ENCODE measurements around the gene AUTS2.

Gene AUTS2

GRCh38 chr7:69811476-69812308, 213.4 kb downstream of the AUTS2 start:
- H3K4me1 ChIP-seq (ENCODE audit: control insufficient read depth, insufficient read depth, low read length) = peaks cover 8% of the 10 kb centered on the region; the same call in 1 of the 2 replicates
- no peak overlapping the region for H3K4me3 ChIP-seq (ENCODE audit: low read depth, low read length)
- no peaks in the 10 kb centered on the region for H3K9me3 ChIP-seq (ENCODE audit: control insufficient read depth, insufficient read depth, low read depth, low read length)
- H3K27ac ChIP-seq (ENCODE audit: low read depth, low read length) = no peak overlapping the region
- H3K9ac ChIP-seq (ENCODE audit: low read length) = no peak overlapping the region
- H3K27me3 ChIP-seq (ENCODE audit: control insufficient read depth, insufficient read depth, low read length) = no peaks in the 10 kb centered on the region
- H3K36me3 ChIP-seq (ENCODE audit: control insufficient read depth, insufficient read depth, low read length) = no peaks in the 10 kb centered on the region

GRCh38 chr7:69812756-69813155, 214.5 kb downstream of the AUTS2 start:
- no peak overlapping the region for H3K4me3 ChIP-seq (ENCODE audit: low read depth, low read length)
- H3K4me1 ChIP-seq (ENCODE audit: control insufficient read depth, insufficient read depth, low read length) = peaks cover 19% of the 10 kb centered on the region
- H3K36me3 ChIP-seq (ENCODE audit: control insufficient read depth, insufficient read depth, low read length) = no peaks in the 10 kb centered on the region
- H3K9ac ChIP-seq (ENCODE audit: low read length) = no peak overlapping the region
- no peaks in the 10 kb centered on the region for H3K27me3 ChIP-seq (ENCODE audit: control insufficient read depth, insufficient read depth, low read length)
- H3K27ac ChIP-seq (ENCODE audit: low read depth, low read length) = no peak overlapping the region
- no peaks in the 10 kb centered on the region for H3K9me3 ChIP-seq (ENCODE audit: control insufficient read depth, insufficient read depth, low read depth, low read length)

- Histone ChIP-seq H3K9ac (ENCODE audit: low read length) (no peak overlapping the region), H3K27ac (ENCODE audit: low read depth, low read length) (no peak overlapping the region), H3K4me3 (ENCODE audit: low read depth, low read length) (no peak overlapping the region), H3K27me3 (ENCODE audit: control insufficient read depth, insufficient read depth, low read length) (no peaks in the 10 kb centered on the region), H3K9me3 (ENCODE audit: control insufficient read depth, insufficient read depth, low read depth, low read length) (no peaks in the 10 kb centered on the region), H3K4me1 (ENCODE audit: control insufficient read depth, insufficient read depth, low read length) (peaks cover 25% of the 10 kb centered on the region), H3K36me3 (ENCODE audit: control insufficient read depth, insufficient read depth, low read length) (no peaks in the 10 kb centered on the region)
Observed at GRCh38 chr7:69813637-69814240, 215.5 kb downstream of the AUTS2 start.

GRCh38 chr7:69814421-69814962, 216.2 kb downstream of the AUTS2 start:
- Histone ChIP-seq H3K9ac (ENCODE audit: low read length) (no peak overlapping the region), H3K27ac (ENCODE audit: low read depth, low read length) (no peak overlapping the region), H3K27me3 (ENCODE audit: control insufficient read depth, insufficient read depth, low read length) (no peaks in the 10 kb centered on the region), H3K36me3 (ENCODE audit: control insufficient read depth, insufficient read depth, low read length) (no peaks in the 10 kb centered on the region), H3K4me1 (ENCODE audit: control insufficient read depth, insufficient read depth, low read length) (peaks cover 32% of the 10 kb centered on the region), H3K4me3 (ENCODE audit: low read depth, low read length) (no peak overlapping the region), H3K9me3 (ENCODE audit: control insufficient read depth, insufficient read depth, low read depth, low read length) (no peaks in the 10 kb centered on the region)

GRCh38 chr7:69816501-69816900, 218.2 kb downstream of the AUTS2 start:
- H3K4me3 ChIP-seq (ENCODE audit: low read depth, low read length) = no peak overlapping the region
- H3K27ac ChIP-seq (ENCODE audit: low read depth, low read length) = no peak overlapping the region
- H3K36me3 ChIP-seq (ENCODE audit: control insufficient read depth, insufficient read depth, low read length) = no peaks in the 10 kb centered on the region
- H3K9ac ChIP-seq (ENCODE audit: low read length) = no peak overlapping the region
- no peaks in the 10 kb centered on the region for H3K27me3 ChIP-seq (ENCODE audit: control insufficient read depth, insufficient read depth, low read length)
- no peaks in the 10 kb centered on the region for H3K9me3 ChIP-seq (ENCODE audit: control insufficient read depth, insufficient read depth, low read depth, low read length)
- peaks cover 30% of the 10 kb centered on the region for H3K4me1 ChIP-seq (ENCODE audit: control insufficient read depth, insufficient read depth, low read length)

GRCh38 chr7:69817121-69817520, 218.8 kb downstream of the AUTS2 start:
- Histone ChIP-seq H3K4me1 (ENCODE audit: control insufficient read depth, insufficient read depth, low read length) (peaks cover 27% of the 10 kb centered on the region), H3K36me3 (ENCODE audit: control insufficient read depth, insufficient read depth, low read length) (no peaks in the 10 kb centered on the region), H3K9me3 (ENCODE audit: control insufficient read depth, insufficient read depth, low read depth, low read length) (no peaks in the 10 kb centered on the region), H3K4me3 (ENCODE audit: low read depth, low read length) (no peak overlapping the region), H3K27ac (ENCODE audit: low read depth, low read length) (no peak overlapping the region), H3K27me3 (ENCODE audit: control insufficient read depth, insufficient read depth, low read length) (no peaks in the 10 kb centered on the region), H3K9ac (ENCODE audit: low read length) (no peak overlapping the region)

- Histone ChIP-seq H3K9ac (ENCODE audit: low read length) (no peak overlapping the region), H3K27me3 (ENCODE audit: control insufficient read depth, insufficient read depth, low read length) (no peaks in the 10 kb centered on the region), H3K27ac (ENCODE audit: low read depth, low read length) (no peak overlapping the region), H3K4me3 (ENCODE audit: low read depth, low read length) (no peak overlapping the region), H3K9me3 (ENCODE audit: control insufficient read depth, insufficient read depth, low read depth, low read length) (no peaks in the 10 kb centered on the region), H3K4me1 (ENCODE audit: control insufficient read depth, insufficient read depth, low read length) (peaks cover 27% of the 10 kb centered on the region), H3K36me3 (ENCODE audit: control insufficient read depth, insufficient read depth, low read length) (no peaks in the 10 kb centered on the region)
Observed at GRCh38 chr7:69817841-69818635, 219.8 kb downstream of the AUTS2 start.

- H3K9ac ChIP-seq (ENCODE audit: low read length) = no peak overlapping the region
- H3K27ac ChIP-seq (ENCODE audit: low read depth, low read length) = no peak overlapping the region
- H3K4me1 ChIP-seq (ENCODE audit: control insufficient read depth, insufficient read depth, low read length) = peaks cover 27% of the 10 kb centered on the region
- H3K4me3 ChIP-seq (ENCODE audit: low read depth, low read length) = no peak overlapping the region
- no peaks in the 10 kb centered on the region for H3K36me3 ChIP-seq (ENCODE audit: control insufficient read depth, insufficient read depth, low read length)
- no peaks in the 10 kb centered on the region for H3K9me3 ChIP-seq (ENCODE audit: control insufficient read depth, insufficient read depth, low read depth, low read length)
- no peaks in the 10 kb centered on the region for H3K27me3 ChIP-seq (ENCODE audit: control insufficient read depth, insufficient read depth, low read length)
Observed at GRCh38 chr7:69818636-69819332, 220.5 kb downstream of the AUTS2 start.

GRCh38 chr7:69819333-69819705, 221.0 kb downstream of the AUTS2 start:
- Histone ChIP-seq H3K4me3 (ENCODE audit: low read depth, low read length) (no peak overlapping the region), H3K36me3 (ENCODE audit: control insufficient read depth, insufficient read depth, low read length) (no peaks in the 10 kb centered on the region), H3K4me1 (ENCODE audit: control insufficient read depth, insufficient read depth, low read length) (peaks cover 27% of the 10 kb centered on the region), H3K9me3 (ENCODE audit: control insufficient read depth, insufficient read depth, low read depth, low read length) (no peaks in the 10 kb centered on the region), H3K27me3 (ENCODE audit: control insufficient read depth, insufficient read depth, low read length) (no peaks in the 10 kb centered on the region), H3K27ac (ENCODE audit: low read depth, low read length) (no peak overlapping the region), H3K9ac (ENCODE audit: low read length) (no peak overlapping the region)

GRCh38 chr7:69820479-69821192, 222.4 kb downstream of the AUTS2 start:
- Histone ChIP-seq H3K4me3 (ENCODE audit: low read depth, low read length) (no peak overlapping the region), H3K36me3 (ENCODE audit: control insufficient read depth, insufficient read depth, low read length) (no peaks in the 10 kb centered on the region), H3K27me3 (ENCODE audit: control insufficient read depth, insufficient read depth, low read length) (no peaks in the 10 kb centered on the region), H3K9me3 (ENCODE audit: control insufficient read depth, insufficient read depth, low read depth, low read length) (no peaks in the 10 kb centered on the region), H3K4me1 (ENCODE audit: control insufficient read depth, insufficient read depth, low read length) (peaks cover 35% of the 10 kb centered on the region), H3K27ac (ENCODE audit: low read depth, low read length) (no peak overlapping the region), H3K9ac (ENCODE audit: low read length) (no peak overlapping the region)
